ENCODE measurements around the gene BRF1.
"Not testable (repeated sequence)": the region's sequence is repeated elsewhere in the genome, so short reads cannot be mapped to it uniquely, and the experiment has no call there.

Gene BRF1

GRCh38 chr14:105315941-105316576 lies 15.3 kb upstream of the BRF1 start:
- no peak for DNase-seq (ENCODE audit: low read depth)

GRCh38 chr14:105315211-105315721 lies 14.5 kb upstream of the BRF1 start:
- DNase-seq (ENCODE audit: low read depth): peak; percentile 31

- peak; percentile 81 for DNase-seq (ENCODE audit: low read depth)
Observed at GRCh38 chr14:105314287-105315200, 13.7 kb upstream of the BRF1 start, which contains the start of gene PACS2. TSS of gene PACS2 (plus strand) at chr14:105314748. CDS start at chr14:105314919, 171 bp downstream.

- DNase-seq (ENCODE audit: low read depth): no peak
Observed at GRCh38 chr14:105313381-105314286, 12.8 kb upstream of the BRF1 start.

- no peak for DNase-seq (ENCODE audit: low read depth)
Observed at GRCh38 chr14:105312973-105313372, 12.2 kb upstream of the BRF1 start.

GRCh38 chr14:105311838-105312237 lies 11.0 kb upstream of the BRF1 start:
- DNase-seq (ENCODE audit: low read depth): no peak

GRCh38 chr14:105309371-105309770 lies 8.6 kb upstream of the BRF1 start:
- DNase-seq (ENCODE audit: low read depth): no peak

- DNase-seq (ENCODE audit: low read depth): no peak
Observed at GRCh38 chr14:105307052-105307727, 6.4 kb upstream of the BRF1 start.

GRCh38 chr14:105305791-105306190 lies 5.0 kb upstream of the BRF1 start:
- no peak for DNase-seq (ENCODE audit: low read depth)

- no peak for DNase-seq (ENCODE audit: low read depth)
Observed at GRCh38 chr14:105305345-105305744, 4.5 kb upstream of the BRF1 start.

- no peak for DNase-seq (ENCODE audit: low read depth)
Observed at GRCh38 chr14:105304565-105304964, 3.8 kb upstream of the BRF1 start.

- DNase-seq (ENCODE audit: low read depth): no peak
Observed at GRCh38 chr14:105303949-105304348, 3.1 kb upstream of the BRF1 start.

- not testable (repeated sequence) for DNase-seq (ENCODE audit: low read depth)
Observed at GRCh38 chr14:105301915-105302249, 1.1 kb upstream of the BRF1 start.

- peak; percentile 94 for DNase-seq (ENCODE audit: low read depth)
Observed at GRCh38 chr14:105301103-105301914, 508 bp upstream of the BRF1 start.

GRCh38 chr14:105299654-105300541 lies 903 bp downstream of the BRF1 start:
- no peak for DNase-seq (ENCODE audit: low read depth)

GRCh38 chr14:105297311-105297710 lies 3.5 kb downstream of the BRF1 start:
- DNase-seq (ENCODE audit: low read depth): not testable (repeated sequence)

- DNase-seq (ENCODE audit: low read depth): no peak
Observed at GRCh38 chr14:105294142-105294597, 6.6 kb downstream of the BRF1 start.

- DNase-seq (ENCODE audit: low read depth): no peak
Observed at GRCh38 chr14:105292826-105293711, 7.7 kb downstream of the BRF1 start.

All from iris pigment epithelial cell (primary cell).